HG03520 (cell line): ENCODE measurements around the gene PLPPR1.
"Not testable (repeated sequence)": the region's sequence is repeated elsewhere in the genome, so short reads cannot be mapped to it uniquely, and the experiment has no call there.

ENCODE experiments used
- ATAC-seq: cut with Tn5 transposase; IDR thresholded peaks from one replicate; pipeline ENCODE4 v1.9.1; 2021; ENCODE audit warnings: mild to moderate bottlenecking, moderate library complexity; ENCODE audit not compliant: unreplicated experiment

The PLPPR1 gene

GRCh38 chr9:101039581-101039980 is 11.1 kb downstream of the PLPPR1 start:
- not testable (repeated sequence) for ATAC-seq

GRCh38 chr9:101047848-101048397 is 19.4 kb downstream of the PLPPR1 start:
- no peak for ATAC-seq

- no peak for ATAC-seq
Measured at GRCh38 chr9:101050650-101051049, 22.1 kb downstream of the PLPPR1 start.

- no peak for ATAC-seq
Measured at GRCh38 chr9:101054657-101055056, 26.1 kb downstream of the PLPPR1 start.

GRCh38 chr9:101055516-101055915 is 27.0 kb downstream of the PLPPR1 start:
- ATAC-seq = no peak

GRCh38 chr9:101062686-101063085 is 34.2 kb downstream of the PLPPR1 start:
- ATAC-seq = no peak

GRCh38 chr9:101063192-101063591 is 34.7 kb downstream of the PLPPR1 start:
- ATAC-seq = no peak

GRCh38 chr9:101064206-101064605 is 35.7 kb downstream of the PLPPR1 start:
- ATAC-seq = no peak

- ATAC-seq = no peak
Measured at GRCh38 chr9:101065930-101066329, 37.4 kb downstream of the PLPPR1 start.

GRCh38 chr9:101068696-101069095 is 40.2 kb downstream of the PLPPR1 start:
- ATAC-seq = no peak

GRCh38 chr9:101072259-101072658 is 43.7 kb downstream of the PLPPR1 start:
- no peak for ATAC-seq

GRCh38 chr9:101073122-101073521 is 44.6 kb downstream of the PLPPR1 start:
- ATAC-seq = no peak

- no peak for ATAC-seq
Measured at GRCh38 chr9:101081641-101082040, 53.1 kb downstream of the PLPPR1 start.

GRCh38 chr9:101083448-101084202 is 55.1 kb downstream of the PLPPR1 start:
- no peak for ATAC-seq

GRCh38 chr9:101087426-101087825 is 58.9 kb downstream of the PLPPR1 start:
- no peak for ATAC-seq

GRCh38 chr9:101092922-101093321 is 64.4 kb downstream of the PLPPR1 start:
- ATAC-seq = no peak

GRCh38 chr9:101093620-101094019 is 65.1 kb downstream of the PLPPR1 start:
- no peak for ATAC-seq

- no peak for ATAC-seq
Measured at GRCh38 chr9:101094686-101095085, 66.2 kb downstream of the PLPPR1 start.

GRCh38 chr9:101097210-101097609 is 68.7 kb downstream of the PLPPR1 start:
- ATAC-seq = no peak

GRCh38 chr9:101098392-101098791 is 69.9 kb downstream of the PLPPR1 start:
- no peak for ATAC-seq

GRCh38 chr9:101114317-101114716 is 85.8 kb downstream of the PLPPR1 start:
- no peak for ATAC-seq

GRCh38 chr9:101115102-101115501 is 86.6 kb downstream of the PLPPR1 start:
- ATAC-seq = no peak

- no peak for ATAC-seq
Measured at GRCh38 chr9:101117161-101117560, 88.6 kb downstream of the PLPPR1 start.
